Pancreas (tissue), 10 donors: ENCODE measurements around the gene FNDC3B. TPM values are rescaled to one million over a fixed set of nuclear protein-coding genes. Genes with fewer than 3 reads are reported as not detected.

Experiments
- ATAC-seq, 4 donors: fragments of 200-7000 bp; cut with Tn5 transposase; one replicate each; pipeline versions ENCODE4 v1.8.0 to v1.9.1; 2020; ENCODE audit warnings: mild to moderate bottlenecking in 4 of 4, moderate library complexity in 4 of 4
- DNase-seq, 6 donors: peaks; one replicate each; pipeline ENCODE4 v3.0.0-alpha.2; 2020
- FAIRE-seq: peaks from 2 replicates; lab custom pipeline; 2012; peaks lifted over from hg19 to GRCh38; lab: Jason Lieb, UNC
- H3K27ac ChIP-seq, 4 donors: fragments of 200-600 bp; sonication (generic); 1 replicate in 3 of 4; 2 replicates in 1 of 4; pipeline versions ENCODE4 v1.5.0 to v1.8.0; 2020
- H3K27me3 ChIP-seq, 4 donors: fragments of 200-600 bp; one replicate each; pipeline ENCODE4 v1.8.0; 2021
- H3K36me3 ChIP-seq, 3 donors: fragments of 200-600 bp; sonication (generic) in 1 of 3; one replicate each; pipeline versions ENCODE4 v1.5.0 to v1.8.0; 2020 to 2021
- H3K4me1 ChIP-seq, 3 donors: fragments of 200-600 bp; one replicate each; pipeline ENCODE4 v1.8.0; 2021
- H3K4me3 ChIP-seq, 4 donors: fragments of 200-600 bp; sonication (generic) in 2 of 4; one replicate each; pipeline versions ENCODE4 v1.5.0 to v1.8.0; 2020 to 2021
- H3K9me3 ChIP-seq, 4 donors: fragments of 200-600 bp; one replicate each; pipeline ENCODE4 v1.8.0; 2021
- CTCF ChIP-seq, 4 donors: fragments of 200-600 bp; sonication (generic) in 3 of 4; IDR thresholded peaks; one replicate each; pipeline versions ENCODE4 v1.5.0 to v1.8.0; 2021; ENCODE audit warnings: antibody characterized with exemption in 4 of 4
- WGBS, 2 donors: extraction: QIAGEN DNeasy Blood & Tissue Kit; methylation state at CpG; one replicate each; pipeline ENCODE4 v1.1.7; 2013; 5-methylcytosine and 5-hydroxymethylcytosine counted together
- intact Hi-C, 3 donors: fragments of 100-400 bp; cut with DNase I; formaldehyde crosslinking; loops; one replicate each; pipeline versions ENCODE4 v1.11.1 to v1.14.2; 2022
- polyA plus RNA-seq, 2 donors: library from polyadenylated mRNA; stranded (reverse); fragments of 200-250 nt; gene quantifications; one replicate each; pipeline ENCODE4 v1.2.3, GENCODE V29; 2013
- total RNA-seq, 6 donors: library from RNA; stranded (reverse); fragmentation: NEBNext Ultra II Directional in 4 of 6; extraction: Animal tissue kit (Norgen Biotek cat#: 25700) in 4 of 6; gene quantifications; one replicate each; pipeline versions ENCODE4 v1.2.1 to v1.2.4, GENCODE V29; 2021 to 2023
- donor health status: healthy with polysubstance abuse.
- donor health status: DM: no; HTN: no; CAD: no; lungs with moderate emphysema.
- donor health status: DM: no; HTN: no; CAD: no.
- donor health status: control.
- donor health status: control.
- donor health status: Bipolar disorder and iron deficiency.
- donor health status: DM: yes; HTN: yes; CAD: no.
- donor health status: DM: no; HTN: no; CAD: no.
- donor health status: DM: no; HTN: no; CAD: no.
- donor health status: DM: yes; HTN: yes; CAD: no.

FNDC3B gene
- total and polyA plus RNA-seq, 8 donors = 9.3 to 126 (median 73.2) TPM

GRCh38 chr3:172232579-172233212 is 193.3 kb downstream of the FNDC3B start:
- no peak for TF ChIP-seq CTCF (IDR thresholded peaks at IDR 0.05)
- H3K27ac ChIP-seq = no peak overlapping the region
- H3K36me3 ChIP-seq = no peaks in the 10 kb centered on the region
- 68 to 87% methylated on average over 3 of the region's 3 CpGs for WGBS, 2 donors
- no peaks in the 10 kb centered on the region for H3K27me3 ChIP-seq
- intact Hi-C loops = no loop called here
- H3K9me3 ChIP-seq = no peaks in the 10 kb centered on the region
- DNase-seq (no peak), ATAC-seq (peak in 2 of 4 donors; percentile 32 to 51), FAIRE-seq (no peak)
- H3K4me3 ChIP-seq = no peak overlapping the region
- no peaks in the 10 kb centered on the region for H3K4me1 ChIP-seq

GRCh38 chr3:172233474-172234277 is 194.3 kb downstream of the FNDC3B start:
- H3K27ac ChIP-seq = no peak overlapping the region
- no peaks in the 10 kb centered on the region for H3K4me1 ChIP-seq
- no peak for ATAC-seq
- 80 to 83% methylated on average over 8 of the region's 8 CpGs for WGBS, 2 donors
- intact Hi-C loops = no loop called here
- no peak for TF ChIP-seq CTCF (IDR thresholded peaks at IDR 0.05)
- no peak for FAIRE-seq
- H3K9me3 ChIP-seq = no peaks in the 10 kb centered on the region
- H3K36me3 ChIP-seq = no peaks in the 10 kb centered on the region
- H3K4me3 ChIP-seq = no peak overlapping the region
- no peak for DNase-seq
- H3K27me3 ChIP-seq = no peaks in the 10 kb centered on the region

GRCh38 chr3:172235698-172236097 is 196.3 kb downstream of the FNDC3B start:
- H3K36me3 ChIP-seq = no peaks in the 10 kb centered on the region
- FAIRE-seq = no peak
- H3K27me3 ChIP-seq = no peaks in the 10 kb centered on the region
- no peak overlapping the region for H3K4me3 ChIP-seq
- no peak for TF ChIP-seq CTCF (IDR thresholded peaks at IDR 0.05)
- no peaks in the 10 kb centered on the region for H3K9me3 ChIP-seq
- no peak for ATAC-seq
- no peaks in the 10 kb centered on the region for H3K4me1 ChIP-seq
- DNase-seq = no peak
- H3K27ac ChIP-seq = no peak overlapping the region
- intact Hi-C loops = no loop called here

GRCh38 chr3:172236771-172237742 is 197.7 kb downstream of the FNDC3B start:
- no peak overlapping the region for H3K27ac ChIP-seq
- DNase-seq (no peak), ATAC-seq (peak; percentile 53 to 73 (median 58)), FAIRE-seq (no peak)
- H3K4me1 ChIP-seq = no peaks in the 10 kb centered on the region
- no peaks in the 10 kb centered on the region for H3K36me3 ChIP-seq
- no peak overlapping the region for H3K4me3 ChIP-seq
- WGBS, 2 donors = 66 to 71% methylated on average over 5 of the region's 5 CpGs
- no peaks in the 10 kb centered on the region for H3K27me3 ChIP-seq
- H3K9me3 ChIP-seq = no peaks in the 10 kb centered on the region
- intact Hi-C loops = no loop called here
- TF ChIP-seq CTCF (IDR thresholded peaks at IDR 0.05) = no peak
